CD4-positive, alpha-beta T cell treated with Interleukin-15 for 1 hour (primary cell): ENCODE measurements around the gene PIGU.
"Not testable (repeated sequence)": the region's sequence is repeated elsewhere in the genome, so short reads cannot be mapped to it uniquely, and the experiment has no call there.

Experiments
- DNase-seq: peaks from one replicate; pipeline ENCODE4 v3.0.0-alpha.2; 2020

PIGU gene

GRCh38 chr20:34706302-34706875 is 29.5 kb upstream of the PIGU start:
- DNase-seq, result no peak

DNA sequence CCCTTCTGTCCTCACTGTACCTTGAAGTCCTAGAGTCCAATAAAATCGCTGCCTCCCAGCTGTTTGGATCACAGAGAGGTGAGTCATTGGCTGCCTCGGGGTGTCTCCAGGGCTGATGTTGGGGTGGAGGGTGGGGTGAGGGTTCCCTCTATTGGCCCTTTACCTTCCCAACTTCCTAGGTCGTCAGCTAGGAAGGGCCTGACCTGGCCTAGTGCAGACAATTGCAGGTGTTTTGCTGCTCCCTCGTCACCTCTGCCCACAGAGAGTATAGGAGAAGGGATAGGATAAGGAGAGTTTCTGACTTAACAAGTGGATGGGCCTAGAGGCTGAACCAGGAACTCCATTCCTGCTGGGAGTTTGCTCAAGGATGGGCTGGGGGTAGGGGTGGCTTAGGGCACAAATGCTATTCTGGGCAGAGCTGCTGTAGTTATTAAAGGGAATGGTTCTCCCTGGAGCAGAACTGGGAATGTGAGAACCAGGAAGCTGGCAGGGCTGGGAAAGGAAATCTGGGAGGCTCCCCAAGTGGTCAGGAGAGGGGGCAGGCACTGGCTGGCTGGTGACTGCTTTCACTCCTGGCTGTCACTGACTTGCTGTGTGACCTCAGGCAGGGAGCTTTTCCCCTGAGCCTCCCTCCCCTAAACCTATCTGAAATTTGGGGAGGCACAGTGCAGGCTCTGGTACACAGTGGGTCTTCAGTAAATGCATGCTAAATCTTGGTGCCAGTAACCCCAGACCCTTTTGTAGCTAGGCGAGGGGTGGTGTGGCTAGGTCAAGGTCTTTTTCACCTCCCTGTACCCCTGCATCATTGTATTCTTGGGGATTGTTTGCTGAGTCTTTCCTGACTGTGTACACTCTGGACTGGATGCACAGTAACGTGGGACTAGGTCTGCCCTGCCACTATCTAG is 28.8 kb upstream of the PIGU start:
- peak; percentile 26 for DNase-seq

DNA sequence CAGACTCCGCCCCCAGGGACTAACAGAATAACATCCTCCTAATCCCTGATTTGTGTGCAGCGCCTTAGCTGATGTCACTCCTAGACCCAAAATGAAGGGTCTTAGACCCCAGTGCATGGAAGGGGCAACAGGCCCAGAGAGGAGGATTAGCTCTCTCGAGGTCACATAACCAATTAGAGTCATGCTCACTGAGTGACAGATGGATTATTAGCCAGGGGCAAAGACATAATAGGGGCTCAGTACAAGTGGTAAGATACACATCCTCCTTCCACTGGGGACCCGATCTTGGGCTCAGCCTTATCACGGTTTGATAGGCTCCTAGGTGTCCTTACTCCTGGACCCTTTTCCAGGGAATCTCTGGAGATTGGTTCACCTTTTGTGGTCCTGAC is 28.1 kb upstream of the PIGU start:
- DNase-seq, result no peak

- peak; percentile 94 for DNase-seq
Observed at GRCh38 chr20:34704177-34705007, 27.5 kb upstream of the PIGU start, which contains the start of gene TP53INP2. TSS of gene TP53INP2 (plus strand) at chr20:34704344. CDS start at chr20:34708740, 4,396 bp downstream.

GRCh38 chr20:34703424-34704176 is 26.7 kb upstream of the PIGU start:
- no peak for DNase-seq

DNA sequence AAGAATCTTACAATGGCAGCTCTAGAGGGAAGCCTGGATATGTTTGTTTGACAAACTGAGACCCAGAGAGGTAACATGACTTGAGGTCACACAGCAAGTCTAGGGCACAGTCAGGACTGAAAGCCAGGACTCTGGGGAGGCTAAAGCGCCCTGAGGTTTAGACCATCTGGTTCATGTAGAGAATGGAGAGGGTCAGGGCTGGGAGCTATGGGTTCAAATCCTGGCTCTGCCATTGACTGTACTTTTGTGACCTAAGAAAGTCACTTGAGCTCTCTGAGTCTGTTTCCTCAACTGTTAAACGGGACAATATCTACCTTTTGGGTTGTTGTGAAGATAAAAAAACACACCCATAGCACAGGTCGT is 26.1 kb upstream of the PIGU start:
- no peak for DNase-seq

DNA sequence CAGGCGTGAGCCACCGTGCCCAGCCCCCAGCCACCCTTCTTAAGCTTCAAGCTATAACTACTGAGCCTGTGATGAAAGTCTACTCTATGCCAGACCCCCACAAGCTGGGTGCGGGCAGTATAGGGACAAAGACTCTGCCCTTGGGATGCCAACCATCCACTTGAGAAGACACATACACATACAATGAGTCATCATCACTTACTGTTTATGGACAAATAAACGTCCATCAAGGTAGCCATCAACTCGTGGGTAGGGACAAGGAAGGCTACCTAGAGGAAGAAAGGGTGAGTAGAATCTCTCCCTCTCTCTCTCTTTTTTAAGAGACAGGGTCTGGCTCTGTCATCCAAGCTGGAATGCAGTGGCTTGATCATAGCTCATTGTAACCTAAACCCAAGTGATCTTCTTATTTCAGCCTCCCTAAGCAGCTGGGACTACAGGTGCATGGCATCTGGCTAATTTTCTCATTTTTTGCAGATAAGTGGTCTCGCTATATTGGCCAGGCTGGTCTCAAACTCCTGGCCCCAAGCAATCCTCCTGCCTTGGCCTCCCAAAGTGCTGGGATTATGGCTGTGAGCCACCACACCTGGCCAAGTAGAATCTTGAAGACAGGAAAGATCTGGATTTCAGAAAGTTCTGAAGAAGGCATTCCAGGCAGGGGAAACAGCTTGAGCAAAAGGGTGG is 24.7 kb upstream of the PIGU start:
- no peak for DNase-seq

- no peak for DNase-seq
Observed at GRCh38 chr20:34693414-34693813, 16.5 kb upstream of the PIGU start.

DNA sequence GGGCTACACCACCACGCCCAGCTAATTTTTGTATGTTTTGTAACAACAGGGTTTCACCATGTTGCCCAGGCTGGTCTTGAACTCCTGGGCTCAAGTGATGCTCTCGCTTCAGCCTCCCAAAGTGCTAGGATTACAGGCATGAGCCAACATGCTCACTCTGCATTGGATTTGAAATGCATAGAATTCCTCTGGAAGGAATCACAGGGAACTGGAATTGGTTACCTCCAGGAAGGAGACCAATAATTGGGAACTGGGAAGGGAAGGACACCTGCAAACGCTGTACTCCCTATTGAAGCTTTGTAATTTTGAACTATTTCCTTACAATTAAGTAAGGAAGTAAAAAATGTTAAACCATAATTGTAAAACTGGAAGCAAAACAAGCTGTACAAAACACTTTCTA is 14.9 kb upstream of the PIGU start:
- DNase-seq, result no peak

DNA sequence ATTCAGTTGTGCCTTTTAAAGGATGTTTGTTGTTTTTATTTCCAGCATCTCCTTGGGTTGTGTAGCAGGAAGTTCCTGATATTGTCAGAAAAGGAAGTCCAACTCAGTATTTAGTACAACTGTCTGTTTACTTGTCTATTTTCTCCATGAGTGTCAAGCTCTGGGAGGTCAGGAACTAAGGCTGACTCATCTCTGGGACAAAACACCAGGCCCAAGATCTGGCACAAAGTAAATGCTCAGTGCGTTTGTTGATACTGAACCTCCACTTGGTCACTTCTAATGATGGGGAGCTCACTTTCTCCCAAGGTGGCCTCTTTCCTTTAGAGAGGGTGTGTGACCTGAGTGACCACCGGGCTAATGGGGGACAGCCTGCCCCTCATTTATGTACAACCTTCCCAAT is 12.6 kb upstream of the PIGU start:
- no peak for DNase-seq

- no peak for DNase-seq
Observed at GRCh38 chr20:34683667-34684066, 6.8 kb upstream of the PIGU start.

- no peak for DNase-seq
Observed at GRCh38 chr20:34680586-34681175, 3.8 kb upstream of the PIGU start.

DNA sequence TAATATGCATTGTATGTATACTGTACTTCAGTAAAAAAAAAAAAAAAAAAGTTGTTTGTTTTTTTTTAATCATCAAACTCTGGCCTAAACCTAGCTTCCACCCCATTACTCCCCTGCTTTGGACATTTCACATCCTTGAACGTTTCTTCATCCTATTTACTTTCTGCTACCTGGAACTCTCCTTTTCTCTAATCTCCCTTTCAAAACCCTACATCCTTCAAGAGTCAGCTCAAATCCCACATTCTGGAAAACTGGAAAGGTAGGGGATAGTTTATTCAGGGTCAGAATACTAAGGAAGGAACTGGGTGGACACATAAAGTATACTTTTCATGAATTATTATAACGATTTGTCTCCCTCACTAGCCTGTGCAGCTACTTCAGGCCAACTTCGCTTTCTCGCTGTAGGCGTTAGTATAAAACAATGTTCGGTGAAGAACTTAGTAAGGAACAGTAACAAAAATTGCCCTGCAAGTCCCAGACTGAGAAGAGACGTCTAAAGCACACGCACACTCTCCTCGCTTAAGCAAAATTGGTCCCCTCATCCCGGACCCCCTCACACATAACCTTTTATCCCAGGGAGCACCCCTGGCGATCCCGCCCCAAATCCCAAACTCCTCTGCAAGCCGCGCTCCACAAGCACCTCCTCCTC is 775 bp downstream of the PIGU start:
- no peak for DNase-seq

- DNase-seq, result no peak
Observed at GRCh38 chr20:34675561-34675960, 1.3 kb downstream of the PIGU start.

- no peak for DNase-seq
Observed at GRCh38 chr20:34673412-34673811, 3.5 kb downstream of the PIGU start.

DNA sequence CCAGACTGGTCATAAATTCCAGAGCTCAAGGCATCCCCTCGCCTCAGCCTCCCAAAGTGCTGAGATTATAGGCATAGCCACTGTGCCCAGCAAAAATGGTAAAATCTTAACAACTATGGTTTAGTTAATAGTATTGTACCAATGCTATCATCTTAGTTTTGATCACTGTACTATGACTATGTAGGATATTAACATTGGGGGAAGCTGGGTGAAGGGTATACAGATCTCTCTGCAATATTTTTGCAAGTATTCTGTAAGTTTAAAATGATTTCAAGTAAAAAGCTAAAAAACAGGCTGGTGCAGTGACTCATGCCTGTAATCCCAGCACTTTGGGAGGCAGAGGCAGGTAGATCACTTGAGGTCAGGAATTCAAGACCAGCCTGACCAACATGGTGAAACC is 7.8 kb downstream of the PIGU start:
- DNase-seq, result no peak

- DNase-seq, result not testable (repeated sequence)
Observed at GRCh38 chr20:34664751-34665150, 12.1 kb downstream of the PIGU start.

- DNase-seq, result no peak
Observed at GRCh38 chr20:34663213-34663943, 13.5 kb downstream of the PIGU start.

DNA sequence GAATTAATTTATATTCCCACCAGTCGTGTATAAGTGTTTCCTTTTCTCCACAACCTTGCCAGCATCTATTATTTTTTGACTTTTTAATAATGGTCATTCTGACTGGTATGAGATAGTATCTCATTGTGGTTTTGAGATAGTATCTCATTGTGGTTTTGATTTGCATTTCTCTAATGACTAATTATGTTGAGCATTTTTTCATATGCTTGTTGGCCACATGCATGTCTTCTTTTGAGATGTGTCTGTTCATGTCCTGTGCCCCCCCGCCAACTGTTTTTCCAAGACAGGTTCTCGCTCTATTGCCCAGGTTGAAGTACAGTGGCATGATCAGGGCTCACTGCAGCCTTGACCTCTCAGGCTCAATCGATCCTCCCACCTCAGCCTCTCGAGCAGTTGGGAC is 15.1 kb downstream of the PIGU start:
- not testable (repeated sequence) for DNase-seq

GRCh38 chr20:34658654-34659053 is 18.2 kb downstream of the PIGU start:
- DNase-seq, result not testable (repeated sequence)
